ENCODE results near the gene SCYGR3.

Gene SCYGR3

GRCh38 chr2:227614740-227615139, at the start of gene SCYGR3:
SCYGR3 (minus strand) TSS chr2:227614840; CDS start chr2:227614840, 0 bp downstream.
- no peak for DNase-seq (ENCODE audit: extremely low read depth, low read depth)
- no peak for TF ChIP-seq CTCF (IDR thresholded peaks at IDR 0.05; ENCODE audit: low read depth, low read length, missing control alignments)
- H3K4me3 ChIP-seq (replicated peaks; ENCODE audit: low read depth, low read length) = no peak within 1 kb of the TSS

GRCh38 chr2:227661827-227662226, 47.2 kb upstream of the SCYGR3 start:
- DNase-seq (ENCODE audit: extremely low read depth, low read depth) = no peak
- no peak for TF ChIP-seq CTCF (IDR thresholded peaks at IDR 0.05; ENCODE audit: low read depth, low read length, missing control alignments)
- no peak overlapping the region for H3K4me3 ChIP-seq (replicated peaks; ENCODE audit: low read depth, low read length)

- DNase-seq (ENCODE audit: extremely low read depth, low read depth) = no peak
- H3K4me3 ChIP-seq (replicated peaks; ENCODE audit: low read depth, low read length) = no peak overlapping the region
- no peak for TF ChIP-seq CTCF (IDR thresholded peaks at IDR 0.05; ENCODE audit: low read depth, low read length, missing control alignments)
These were observed 46.5 kb upstream of the SCYGR3 start for GRCh38 chr2:227661025-227661649.

- no peak overlapping the region for H3K4me3 ChIP-seq (replicated peaks; ENCODE audit: low read depth, low read length)
- TF ChIP-seq CTCF (IDR thresholded peaks at IDR 0.05; ENCODE audit: low read depth, low read length, missing control alignments) = no peak
- no peak for DNase-seq (ENCODE audit: extremely low read depth, low read depth)
These were observed 42.7 kb upstream of the SCYGR3 start for GRCh38 chr2:227657199-227657845.

- no peak for TF ChIP-seq CTCF (IDR thresholded peaks at IDR 0.05; ENCODE audit: low read depth, low read length, missing control alignments)
- H3K4me3 ChIP-seq (replicated peaks; ENCODE audit: low read depth, low read length) = no peak overlapping the region
- peak; percentile 48 for DNase-seq (ENCODE audit: extremely low read depth, low read depth)
These were observed 40.8 kb upstream of the SCYGR3 start for GRCh38 chr2:227655454-227655853.

- no peak for DNase-seq (ENCODE audit: extremely low read depth, low read depth)
- H3K4me3 ChIP-seq (replicated peaks; ENCODE audit: low read depth, low read length) = no peak overlapping the region
- TF ChIP-seq CTCF (IDR thresholded peaks at IDR 0.05; ENCODE audit: low read depth, low read length, missing control alignments) = no peak
These were observed 39.8 kb upstream of the SCYGR3 start for GRCh38 chr2:227654426-227654825.
